C4-2B (cell line): ENCODE measurements around the gene DDX46.
"Not testable (repeated sequence)": the region's sequence is repeated elsewhere in the genome, so short reads cannot be mapped to it uniquely, and the experiment has no call there.

Experiments
- H3K27ac ChIP-seq: fragments of 450-650 bp; 2 replicates; pipeline ENCODE4 v1.5.1; 2017
- ZFX ChIP-seq: fragments of 450-650 bp; IDR thresholded peaks from 2 replicates; pipeline ENCODE4 v1.6.1; 2017
- TF ChIP-seq, protein P1 (sequence below): fragments of 450-650 bp; conservative IDR thresholded peaks from 2 replicates; pipeline ENCODE4 v1.5.1; 2017; ENCODE audit warnings: mild to moderate bottlenecking

DDX46 gene

DNA sequence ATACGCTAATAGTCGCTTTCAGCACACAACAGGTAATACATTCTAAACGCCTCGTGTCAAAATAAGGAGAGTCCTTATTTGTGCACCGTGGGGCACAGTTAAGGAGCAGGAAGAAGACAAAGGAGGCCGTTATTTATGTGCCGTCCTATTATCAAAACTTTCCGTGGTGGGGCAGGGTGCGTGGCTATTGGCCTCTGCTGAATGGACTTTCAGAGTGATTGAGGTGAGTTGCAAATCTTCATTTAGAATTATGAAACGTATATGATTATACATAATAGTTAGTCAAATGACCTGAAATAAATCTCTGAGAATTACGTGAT, 88.0 kb downstream of the DDX46 start:
- TF ChIP-seq, protein P1, sequence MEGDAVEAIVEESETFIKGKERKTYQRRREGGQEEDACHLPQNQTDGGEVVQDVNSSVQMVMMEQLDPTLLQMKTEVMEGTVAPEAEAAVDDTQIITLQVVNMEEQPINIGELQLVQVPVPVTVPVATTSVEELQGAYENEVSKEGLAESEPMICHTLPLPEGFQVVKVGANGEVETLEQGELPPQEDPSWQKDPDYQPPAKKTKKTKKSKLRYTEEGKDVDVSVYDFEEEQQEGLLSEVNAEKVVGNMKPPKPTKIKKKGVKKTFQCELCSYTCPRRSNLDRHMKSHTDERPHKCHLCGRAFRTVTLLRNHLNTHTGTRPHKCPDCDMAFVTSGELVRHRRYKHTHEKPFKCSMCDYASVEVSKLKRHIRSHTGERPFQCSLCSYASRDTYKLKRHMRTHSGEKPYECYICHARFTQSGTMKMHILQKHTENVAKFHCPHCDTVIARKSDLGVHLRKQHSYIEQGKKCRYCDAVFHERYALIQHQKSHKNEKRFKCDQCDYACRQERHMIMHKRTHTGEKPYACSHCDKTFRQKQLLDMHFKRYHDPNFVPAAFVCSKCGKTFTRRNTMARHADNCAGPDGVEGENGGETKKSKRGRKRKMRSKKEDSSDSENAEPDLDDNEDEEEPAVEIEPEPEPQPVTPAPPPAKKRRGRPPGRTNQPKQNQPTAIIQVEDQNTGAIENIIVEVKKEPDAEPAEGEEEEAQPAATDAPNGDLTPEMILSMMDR: no peak
- TF ChIP-seq ZFX: no peak
- H3K27ac ChIP-seq: peak overlapping the region; percentile 95

DNA sequence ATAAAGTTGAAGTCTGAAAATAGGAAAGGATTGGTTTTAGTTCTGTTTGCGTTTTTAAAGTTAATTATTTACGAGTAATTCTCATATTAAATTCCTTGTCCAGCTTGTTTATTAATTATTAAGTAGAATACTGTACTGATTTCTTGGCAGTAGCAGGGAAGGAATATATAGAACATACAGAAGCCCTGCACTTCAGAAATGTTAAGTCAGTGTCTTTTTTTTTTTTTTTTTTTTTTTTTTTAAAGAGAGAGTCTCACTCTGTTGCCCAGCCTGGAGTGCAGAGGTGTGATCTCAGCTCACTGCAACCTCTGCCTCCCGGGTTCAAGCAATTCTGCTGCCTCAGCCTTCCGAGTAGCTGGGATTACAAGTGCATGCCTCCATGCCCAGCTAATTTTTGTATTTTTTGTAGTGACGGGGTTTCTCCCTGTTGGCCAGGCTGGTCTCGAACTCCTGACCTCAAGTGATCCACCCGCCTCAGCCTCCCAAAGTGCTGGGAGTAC, 90.9 kb downstream of the DDX46 start:
- not testable (repeated sequence) for H3K27ac ChIP-seq

DNA sequence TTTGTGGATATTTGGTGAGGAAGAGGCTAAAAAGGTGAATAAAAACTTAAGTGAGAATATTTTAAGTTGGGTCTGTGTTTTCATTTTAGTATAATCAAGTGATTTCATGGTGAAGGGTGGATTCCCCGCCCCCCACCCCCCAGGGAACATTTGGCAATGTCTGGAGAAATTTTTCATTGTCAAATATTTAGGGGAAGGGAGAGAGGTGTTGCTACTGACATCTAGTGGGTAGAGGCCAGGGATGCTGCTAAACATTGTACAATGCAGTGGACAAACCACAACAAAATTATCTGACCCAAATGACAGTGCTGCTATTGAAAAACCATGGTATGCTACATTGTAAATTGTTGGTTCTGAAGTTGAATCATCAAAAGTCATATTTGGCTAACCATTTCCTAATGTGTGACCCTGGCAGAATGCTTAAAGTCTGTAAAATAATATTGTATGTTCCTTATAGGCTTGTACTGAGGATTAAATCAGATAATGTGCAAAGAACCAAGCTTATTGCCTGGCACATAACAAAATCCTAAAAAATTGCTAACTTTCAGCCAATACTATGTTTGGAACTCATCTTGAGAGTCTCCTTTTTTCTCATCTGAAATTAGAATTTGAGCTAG, 92.8 kb downstream of the DDX46 start:
- no peak for TF ChIP-seq ZFX
- TF ChIP-seq, protein P1: peak; percentile 78
- H3K27ac ChIP-seq: no peak overlapping the region

DNA sequence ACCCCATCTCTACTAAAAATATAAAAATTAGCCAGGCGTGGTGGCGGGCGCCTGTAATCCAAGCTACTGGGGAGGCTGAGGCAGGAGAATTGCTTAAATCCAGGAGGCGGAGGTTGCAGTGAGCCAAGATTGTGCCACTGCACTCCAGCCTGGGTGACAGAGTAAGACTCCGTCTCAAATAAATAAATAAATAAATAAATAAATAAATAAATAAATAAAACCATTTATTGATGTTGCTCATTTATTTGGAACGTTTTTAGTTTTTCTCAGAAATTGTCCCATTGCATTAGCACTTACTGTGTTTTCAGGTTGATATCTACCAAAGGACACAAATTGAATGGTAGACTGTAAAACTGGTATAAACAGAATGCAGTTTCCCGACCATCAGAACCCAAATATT, 97.9 kb downstream of the DDX46 start:
- H3K27ac ChIP-seq: not testable (repeated sequence)

DNA sequence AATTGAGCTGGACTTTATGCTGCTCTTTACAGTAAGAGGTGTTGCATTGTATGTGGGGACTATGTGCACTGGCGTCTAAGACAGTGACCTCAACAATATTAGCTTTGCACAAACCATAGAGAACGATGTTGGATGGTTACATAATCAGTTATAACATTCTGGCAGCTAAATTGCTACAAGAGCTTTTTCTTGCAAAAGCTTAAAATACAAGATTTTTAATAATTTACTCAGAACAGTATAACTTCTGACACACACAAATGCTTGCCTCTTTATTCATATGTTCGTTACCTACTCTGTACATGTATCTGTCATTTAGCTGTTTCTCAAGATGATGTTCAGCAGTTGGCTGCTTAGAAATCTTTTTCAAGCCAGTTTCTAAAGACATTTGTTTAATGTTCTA, 98.8 kb downstream of the DDX46 start:
- no peak overlapping the region for H3K27ac ChIP-seq
- no peak for TF ChIP-seq ZFX
- TF ChIP-seq, protein P1: no peak

DNA sequence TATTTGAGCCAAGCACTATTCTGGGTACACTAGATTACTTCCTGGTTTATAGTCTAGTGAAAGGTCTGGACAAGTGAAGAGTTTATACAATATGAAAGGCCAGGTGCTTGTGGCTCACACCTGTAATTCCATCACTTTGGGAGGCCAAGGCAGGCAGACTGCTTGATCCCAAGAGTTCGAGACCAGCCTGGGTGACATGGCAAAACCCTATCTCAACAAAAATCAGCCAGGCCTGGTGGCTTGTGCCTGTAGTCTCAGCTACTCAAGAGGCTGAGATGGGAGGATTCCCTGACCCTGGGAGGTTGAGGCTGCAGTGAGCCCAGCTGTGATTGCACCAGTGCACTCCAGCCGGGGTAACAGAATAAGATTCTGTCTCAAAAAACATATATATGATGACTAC, 106.1 kb downstream of the DDX46 start:
- TF ChIP-seq, protein P1: no peak
- no peak for TF ChIP-seq ZFX
- no peak overlapping the region for H3K27ac ChIP-seq

DNA sequence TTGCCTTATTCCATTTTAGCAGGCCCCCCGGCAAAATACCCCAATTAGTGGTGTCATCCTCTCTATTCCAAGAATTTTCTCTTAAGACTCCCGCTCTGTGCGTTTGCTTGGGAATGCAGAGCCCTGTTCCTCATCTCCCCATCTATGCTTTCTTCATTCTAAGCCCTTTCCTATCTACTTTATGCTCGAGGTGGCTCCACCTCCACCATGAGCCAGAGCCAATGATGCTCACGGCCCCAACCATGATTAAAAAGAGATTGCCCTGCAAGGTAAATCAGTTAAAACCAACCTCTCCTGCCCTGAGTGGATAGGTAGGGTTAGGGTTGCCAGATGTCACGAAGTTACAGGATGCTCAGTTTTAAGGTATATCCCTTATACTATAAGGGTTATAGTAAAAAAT, 114.9 kb downstream of the DDX46 start:
- H3K27ac ChIP-seq: peak overlapping the region; percentile 97
- no peak for TF ChIP-seq ZFX
- TF ChIP-seq, protein P1: no peak

DNA sequence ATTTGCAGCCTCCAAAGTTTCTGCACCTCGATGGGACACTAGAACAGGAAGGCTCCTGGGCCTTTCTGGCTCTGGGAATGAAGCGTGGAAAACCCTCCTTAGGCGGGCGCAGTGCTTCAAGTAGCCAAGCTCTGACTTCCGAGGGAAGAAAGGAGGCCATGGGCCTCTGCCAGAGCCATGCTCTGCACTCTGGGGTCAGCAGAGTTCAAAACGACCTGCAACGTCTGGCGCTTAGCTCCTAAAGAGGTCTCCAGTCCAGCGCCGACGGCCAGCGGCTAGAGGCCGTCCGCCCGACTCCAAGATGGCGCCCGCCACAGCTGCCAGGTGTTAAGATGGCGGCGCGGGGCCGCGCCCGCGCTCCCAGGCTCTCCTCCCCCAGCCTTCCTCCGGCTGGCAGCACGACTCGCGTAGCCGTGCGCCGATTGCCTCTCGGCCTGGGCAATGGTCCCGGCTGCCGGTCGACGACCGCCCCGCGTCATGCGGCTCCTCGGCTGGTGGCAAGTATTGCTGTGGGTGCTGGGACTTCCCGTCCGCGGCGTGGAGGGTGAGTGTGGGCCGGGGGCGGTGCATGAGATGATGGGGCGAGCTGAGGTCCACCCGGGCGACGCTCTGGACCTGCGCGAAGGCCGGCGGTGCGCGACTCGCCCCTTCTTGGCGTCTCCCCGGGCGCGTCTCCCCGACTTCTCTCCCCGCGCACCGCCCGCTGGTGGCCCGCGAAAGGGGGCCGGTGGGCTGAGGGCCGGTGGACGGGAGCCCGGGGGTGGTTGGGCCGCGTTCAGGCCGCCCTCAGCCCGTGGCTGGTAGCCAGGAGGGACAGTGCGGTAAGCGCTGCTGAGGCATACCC, 115.6 kb downstream of the DDX46 start, which contains the start of gene TXNDC15:
TSS of gene TXNDC15 (plus strand) at position 385 of the 844 bp plus-strand sequence. CDS start at position 442, 57 bp downstream.
- peak within 1 kb of the TSS; percentile 97 for H3K27ac ChIP-seq
- TF ChIP-seq, protein P1: no peak
- TF ChIP-seq ZFX: peak; percentile 91
